Lower lobe of right lung (tissue), 2 donors: Measurements from ENCODE around the gene RFTN1. TPM values are rescaled to one million over a fixed set of nuclear protein-coding genes. Genes with fewer than 3 reads are reported as not detected.

ENCODE experiments used
- ATAC-seq, 2 donors: fragments of 200-7000 bp; cut with Tn5 transposase; one replicate each; pipeline ENCODE4 v1.9.1; 2020 to 2022; ENCODE audit warnings: mild to moderate bottlenecking in 2 of 2, moderate library complexity in 2 of 2
- DNase-seq: peaks from one replicate; pipeline ENCODE4 v3.0.0-alpha.2; 2020
- H3K27ac ChIP-seq: fragments of 200-600 bp; one replicate; pipeline ENCODE4 v1.8.0; 2022
- H3K27me3 ChIP-seq: fragments of 200-600 bp; one replicate; pipeline ENCODE4 v1.8.0; 2022; ENCODE audit warnings: low read depth
- H3K36me3 ChIP-seq: fragments of 200-600 bp; one replicate; pipeline ENCODE4 v1.8.0; 2022; ENCODE audit warnings: mild to moderate bottlenecking
- H3K4me1 ChIP-seq: fragments of 200-600 bp; one replicate; pipeline ENCODE4 v1.8.0; 2022
- H3K4me3 ChIP-seq: fragments of 200-600 bp; one replicate; pipeline ENCODE4 v1.8.0; 2022; ENCODE audit warnings: mild to moderate bottlenecking
- H3K9me3 ChIP-seq: fragments of 200-600 bp; one replicate; pipeline ENCODE4 v1.8.0; 2022
- intact Hi-C: fragments of 100-400 bp; cut with DNase I; formaldehyde crosslinking; loops from one replicate; pipeline ENCODE4 v1.11.0; 2022
- total RNA-seq: library from RNA; stranded (reverse); fragmentation: NEBNext Ultra II Directional; extraction: Animal tissue kit (Norgen Biotek cat#: 25700); gene quantifications from one replicate; pipeline ENCODE4 v1.2.1, GENCODE V29; 2021
- TF ChIP-seq, protein P1 (sequence below): fragments of 200-600 bp; IDR thresholded peaks from one replicate; pipeline ENCODE4 v1.8.0; 2022; ENCODE audit warnings: antibody characterized with exemption, mild to moderate bottlenecking
- donor health status: DM: no; HTN: yes; CAD: no; lungs with severe emphysema.

RFTN1 gene
- total RNA-seq, 1 donor from 2014 or later = 58.2 TPM

DNA sequence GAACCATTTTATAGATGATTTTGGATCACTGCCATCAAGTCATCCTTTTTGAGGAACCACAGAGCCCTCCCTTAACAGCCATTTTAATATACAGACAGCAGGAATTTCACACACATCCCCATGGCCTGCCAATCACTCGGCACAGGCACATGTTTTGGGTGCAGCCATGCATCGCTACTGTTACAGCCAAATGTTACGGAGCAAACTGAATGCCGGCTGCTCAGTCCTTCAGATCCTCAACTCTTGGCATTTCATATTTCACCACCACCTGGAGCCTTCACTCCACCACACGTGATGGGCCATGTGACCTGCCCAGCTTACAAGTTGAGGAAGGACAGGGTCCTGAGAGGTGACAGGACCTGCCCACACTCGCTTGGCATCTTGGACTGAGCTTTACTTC is 157.7 kb downstream of the RFTN1 start:
- TF ChIP-seq, protein P1, sequence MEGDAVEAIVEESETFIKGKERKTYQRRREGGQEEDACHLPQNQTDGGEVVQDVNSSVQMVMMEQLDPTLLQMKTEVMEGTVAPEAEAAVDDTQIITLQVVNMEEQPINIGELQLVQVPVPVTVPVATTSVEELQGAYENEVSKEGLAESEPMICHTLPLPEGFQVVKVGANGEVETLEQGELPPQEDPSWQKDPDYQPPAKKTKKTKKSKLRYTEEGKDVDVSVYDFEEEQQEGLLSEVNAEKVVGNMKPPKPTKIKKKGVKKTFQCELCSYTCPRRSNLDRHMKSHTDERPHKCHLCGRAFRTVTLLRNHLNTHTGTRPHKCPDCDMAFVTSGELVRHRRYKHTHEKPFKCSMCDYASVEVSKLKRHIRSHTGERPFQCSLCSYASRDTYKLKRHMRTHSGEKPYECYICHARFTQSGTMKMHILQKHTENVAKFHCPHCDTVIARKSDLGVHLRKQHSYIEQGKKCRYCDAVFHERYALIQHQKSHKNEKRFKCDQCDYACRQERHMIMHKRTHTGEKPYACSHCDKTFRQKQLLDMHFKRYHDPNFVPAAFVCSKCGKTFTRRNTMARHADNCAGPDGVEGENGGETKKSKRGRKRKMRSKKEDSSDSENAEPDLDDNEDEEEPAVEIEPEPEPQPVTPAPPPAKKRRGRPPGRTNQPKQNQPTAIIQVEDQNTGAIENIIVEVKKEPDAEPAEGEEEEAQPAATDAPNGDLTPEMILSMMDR = no peak
- H3K27ac ChIP-seq = no peak overlapping the region
- H3K4me3 ChIP-seq = no peak overlapping the region
- no peak for DNase-seq
- no peaks in the 10 kb centered on the region for H3K27me3 ChIP-seq
- peaks cover 16% of the 10 kb centered on the region for H3K36me3 ChIP-seq
- no peak for ATAC-seq
- intact Hi-C loops = no loop called here
- no peaks in the 10 kb centered on the region for H3K9me3 ChIP-seq
- H3K4me1 ChIP-seq = peaks cover 7% of the 10 kb centered on the region

DNA sequence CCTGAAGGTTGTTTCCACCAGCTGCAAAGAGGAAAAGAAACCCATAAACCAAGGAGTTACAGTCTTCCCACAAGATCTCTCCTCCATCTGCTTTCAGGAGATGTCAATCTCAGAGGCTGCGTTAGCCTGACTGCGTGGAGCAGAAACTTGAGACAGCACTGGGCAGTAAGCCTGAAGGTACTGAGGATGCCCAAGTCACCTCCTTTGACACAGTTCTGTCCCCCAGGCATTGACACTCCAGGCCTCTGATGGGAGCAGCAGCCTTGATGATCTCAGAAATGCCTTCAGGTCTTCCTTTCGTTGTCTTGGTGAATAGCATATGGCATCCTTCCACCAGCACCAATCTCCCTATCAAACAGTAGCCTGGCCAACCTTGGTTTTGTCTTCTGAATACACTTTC is 159.2 kb downstream of the RFTN1 start:
- DNase-seq (no peak), ATAC-seq (no peak)
- intact Hi-C loops = no loop called here

DNA sequence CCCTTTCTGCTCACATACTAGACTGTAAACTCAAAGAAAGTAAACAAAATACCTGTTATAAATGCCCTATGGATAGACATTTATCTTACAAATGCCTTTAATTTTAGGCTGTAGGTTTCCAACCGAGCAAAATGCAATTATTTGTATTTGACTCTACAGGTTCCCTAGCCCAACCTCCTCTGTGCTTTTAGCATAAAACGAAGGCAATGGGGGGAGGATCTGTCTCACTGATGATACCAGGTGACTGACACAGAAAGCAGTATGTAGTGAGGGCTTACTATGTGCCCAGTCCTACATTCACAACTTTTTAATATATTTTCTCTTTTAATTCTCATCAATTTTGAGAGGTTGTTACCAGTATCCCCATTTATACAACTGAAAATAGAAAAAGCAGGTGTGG is 161.1 kb downstream of the RFTN1 start:
- TF ChIP-seq, protein P1 = no peak

More for the DNA sequence above, 159.2 kb downstream of the RFTN1 start:
- no peak overlapping the region for H3K27ac ChIP-seq
- H3K36me3 ChIP-seq = peaks cover 30% of the 10 kb centered on the region
- no peaks in the 10 kb centered on the region for H3K27me3 ChIP-seq
- TF ChIP-seq, protein P1 = no peak
- H3K9me3 ChIP-seq = no peaks in the 10 kb centered on the region
- H3K4me3 ChIP-seq = no peak overlapping the region
- H3K4me1 ChIP-seq = peaks cover 5% of the 10 kb centered on the region

DNA sequence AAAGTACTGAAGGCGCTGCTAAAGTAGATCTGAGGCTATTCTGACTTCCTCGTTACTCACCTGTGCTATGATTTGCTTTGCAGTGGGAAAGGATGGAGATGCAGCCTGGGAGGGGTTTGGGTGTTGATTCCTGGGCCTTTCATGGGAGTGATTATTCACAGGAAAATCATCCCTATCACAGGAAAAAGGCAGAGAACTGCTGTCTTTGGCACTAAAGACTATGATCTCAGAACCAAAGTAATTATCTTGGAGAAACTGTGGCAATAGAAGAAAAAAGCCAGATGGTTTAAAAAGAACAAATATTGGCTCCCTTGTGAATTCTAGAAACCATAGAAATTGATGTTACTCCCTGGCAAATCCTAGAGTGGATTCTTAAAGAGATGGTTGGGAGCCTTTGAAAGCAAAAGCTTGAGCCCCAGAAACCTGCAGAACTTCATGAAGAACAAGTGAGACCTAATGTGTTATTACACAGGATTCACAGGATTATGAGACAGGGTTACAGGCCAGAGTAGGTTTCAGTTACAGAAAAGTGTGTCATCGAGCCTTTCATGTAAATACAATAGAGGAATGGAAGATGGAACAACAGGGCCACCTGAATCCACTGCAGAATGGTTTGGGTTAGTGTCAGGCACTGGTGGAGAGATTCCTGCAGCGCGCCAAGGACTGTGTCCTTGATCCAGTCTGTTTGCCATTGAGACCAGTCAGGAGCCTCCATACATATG is 162.7 kb downstream of the RFTN1 start:
- Histone ChIP-seq H3K36me3 (peaks cover 49% of the 10 kb centered on the region), H3K27ac (no peak overlapping the region), H3K27me3 (no peaks in the 10 kb centered on the region), H3K4me1 (no peaks in the 10 kb centered on the region), H3K4me3 (no peak overlapping the region), H3K9me3 (no peaks in the 10 kb centered on the region)
- intact Hi-C loops = no loop called here
- ATAC-seq (no peak), DNase-seq (no peak)
- TF ChIP-seq, protein P1 = no peak

More for the DNA sequence above, 161.1 kb downstream of the RFTN1 start:
- Histone ChIP-seq H3K36me3 (peaks cover 45% of the 10 kb centered on the region), H3K4me1 (no peaks in the 10 kb centered on the region), H3K9me3 (no peaks in the 10 kb centered on the region), H3K27ac (no peak overlapping the region), H3K4me3 (no peak overlapping the region), H3K27me3 (no peaks in the 10 kb centered on the region)
- intact Hi-C loops = no loop called here
- DNase-seq (no peak), ATAC-seq (no peak)

DNA sequence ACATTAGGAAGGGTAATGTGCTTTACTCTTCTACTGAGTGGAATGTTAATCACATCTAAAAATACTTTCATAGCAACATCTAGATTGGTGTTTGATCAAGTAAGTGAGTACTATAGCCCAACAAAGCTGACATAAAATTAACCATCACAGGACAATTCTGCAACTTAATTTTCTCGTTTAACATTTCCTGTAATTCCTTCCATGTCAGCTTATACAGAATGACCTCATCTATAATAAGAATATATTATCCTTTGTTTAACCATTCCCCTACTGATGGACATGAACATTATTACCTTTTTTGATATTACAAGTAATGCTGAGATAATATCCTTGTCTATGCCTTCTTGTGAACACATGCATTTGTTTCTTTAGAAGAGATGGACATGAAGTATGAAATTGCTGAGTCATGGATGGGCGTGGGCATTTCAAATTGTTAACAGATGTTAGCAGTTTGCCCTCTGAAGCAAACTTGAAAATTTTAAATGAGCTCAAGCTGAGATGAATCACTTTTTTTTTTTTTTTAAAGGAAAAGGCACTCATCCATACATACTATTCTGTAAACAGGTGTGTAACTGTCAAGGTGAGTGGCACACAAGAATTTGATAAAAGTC is 163.4 kb downstream of the RFTN1 start:
- Histone ChIP-seq H3K27ac (no peak overlapping the region), H3K4me3 (no peak overlapping the region), H3K4me1 (no peaks in the 10 kb centered on the region), H3K27me3 (no peaks in the 10 kb centered on the region), H3K36me3 (peaks cover 50% of the 10 kb centered on the region), H3K9me3 (no peaks in the 10 kb centered on the region)
- TF ChIP-seq, protein P1 = no peak
- no peak for DNase-seq
- intact Hi-C loops = no loop called here
- ATAC-seq = no peak
